EL (cell line): ENCODE measurements around the gene CGNL1.

Experiments used
- DNase-seq: peaks from one replicate; pipeline ENCODE4 v3.0.0-alpha.2; 2016

Gene CGNL1

GRCh38 chr15:57352535-57353316 is 23.6 kb upstream of the CGNL1 start:
- DNase-seq: no peak

- no peak for DNase-seq
Observed at GRCh38 chr15:57353317-57353804, 22.9 kb upstream of the CGNL1 start.

- DNase-seq: no peak
Observed at GRCh38 chr15:57354436-57355123, 21.7 kb upstream of the CGNL1 start.

- no peak for DNase-seq
Observed at GRCh38 chr15:57355259-57355658, 21.0 kb upstream of the CGNL1 start.

- DNase-seq: no peak
Observed at GRCh38 chr15:57356178-57356577, 20.1 kb upstream of the CGNL1 start.

- peak; percentile 89 for DNase-seq
Observed at GRCh38 chr15:57356636-57357035, 19.7 kb upstream of the CGNL1 start.

- DNase-seq: no peak
Observed at GRCh38 chr15:57357799-57358198, 18.5 kb upstream of the CGNL1 start.

GRCh38 chr15:57358571-57358970 is 17.7 kb upstream of the CGNL1 start:
- no peak for DNase-seq

- DNase-seq: no peak
Observed at GRCh38 chr15:57363661-57364060, 12.6 kb upstream of the CGNL1 start.

- no peak for DNase-seq
Observed at GRCh38 chr15:57364282-57365007, 11.9 kb upstream of the CGNL1 start.

GRCh38 chr15:57367556-57367955 is 8.7 kb upstream of the CGNL1 start:
- no peak for DNase-seq

- no peak for DNase-seq
Observed at GRCh38 chr15:57370929-57371328, 5.4 kb upstream of the CGNL1 start.

- no peak for DNase-seq
Observed at GRCh38 chr15:57373251-57373881, 2.9 kb upstream of the CGNL1 start.

GRCh38 chr15:57373882-57374276 is 2.4 kb upstream of the CGNL1 start:
- DNase-seq: no peak

- DNase-seq: peak; percentile 30
Observed at GRCh38 chr15:57376696-57377477, 582 bp downstream of the CGNL1 start.

- DNase-seq: no peak
Observed at GRCh38 chr15:57377478-57377847, 1.2 kb downstream of the CGNL1 start.

GRCh38 chr15:57379487-57379886 is 3.2 kb downstream of the CGNL1 start:
- DNase-seq: no peak

GRCh38 chr15:57380854-57381253 is 4.5 kb downstream of the CGNL1 start:
- no peak for DNase-seq

- no peak for DNase-seq
Observed at GRCh38 chr15:57382215-57382614, 5.9 kb downstream of the CGNL1 start.

- DNase-seq: no peak
Observed at GRCh38 chr15:57382969-57383368, 6.7 kb downstream of the CGNL1 start.

- DNase-seq: no peak
Observed at GRCh38 chr15:57384024-57384423, 7.7 kb downstream of the CGNL1 start.

- DNase-seq: peak; percentile 28
Observed at GRCh38 chr15:57384816-57385215, 8.5 kb downstream of the CGNL1 start.
